A549 (cell line): ENCODE data around the gene TDRKH.

Experiments
- ATOH8 ChIP-seq: fragments of 250-450 bp; sonication (Bioruptor Pico); IDR thresholded peaks from 2 replicates; pipeline ENCODE4 v1.5.0; 2020; ENCODE audit warnings: low read depth, mild to moderate bottlenecking, moderate library complexity
- CEBPB ChIP-seq, 2 experiments: fragments of >200 bp in 1 of 2; sonication (Bioruptor Twin) in 1 of 2; formaldehyde crosslinking in 1 of 2; IDR thresholded peaks; 2 replicates each; pipeline ENCODE4 v1.6.1; 2012 to 2016
- CTCF ChIP-seq: fragments of >200 bp; sonication (Bioruptor Twin); formaldehyde crosslinking; IDR thresholded peaks from 3 replicates; pipeline ENCODE4 v1.5.1; 2016
- EHMT2 ChIP-seq: fragments of 200-600 bp; sonication (generic); IDR thresholded peaks from 2 replicates; pipeline ENCODE4 v1.6.1; 2016; ENCODE audit warnings: antibody characterized with exemption, low read depth, mild to moderate bottlenecking, moderate library complexity
- EP300 ChIP-seq, 2 experiments: fragments of >200 bp; sonication (Bioruptor Twin); formaldehyde crosslinking; IDR thresholded peaks; 2 replicates in 1 of 2; 3 replicates in 1 of 2; pipeline ENCODE4 v1.6.1; 2016 to 2017
- GATA3 ChIP-seq: IDR thresholded peaks from 2 replicates; pipeline ENCODE4 v1.6.1; 2012; ENCODE audit warnings: borderline replicate concordance
- MAX ChIP-seq: IDR thresholded peaks from 2 replicates; pipeline ENCODE4 v1.6.1; 2012
- POLR2A ChIP-seq: IDR thresholded peaks from 2 replicates; pipeline ENCODE4 v1.6.1; 2012; ENCODE audit warnings: mild to moderate bottlenecking, low read length
- RAD21 ChIP-seq, 2 experiments: fragments of >200 bp in 1 of 2; sonication (Bioruptor Twin) in 1 of 2; formaldehyde crosslinking in 1 of 2; IDR thresholded peaks in 1 of 2; conservative IDR thresholded peaks in 1 of 2; 2 replicates in 1 of 2; 3 replicates in 1 of 2; pipeline ENCODE4 v1.6.1; 2012 to 2018; ENCODE audit warnings: inconsistent platforms in 1 of 2
- SREBF2 ChIP-seq: fragments of 450-650 bp; IDR thresholded peaks from 2 replicates; pipeline ENCODE4 v1.6.1; 2014; ENCODE audit warnings: mild to moderate bottlenecking, moderate library complexity
- USF2 ChIP-seq: fragments of 450-650 bp; IDR thresholded peaks from 2 replicates; pipeline ENCODE4 v1.6.1; 2014; ENCODE audit warnings: antibody characterized with exemption

GRCh38 chr1:151809290-151809984 is 19.1 kb upstream of the TDRKH start:
- no peak for TF ChIP-seq MAX
- TF ChIP-seq ATOH8 (CRISPR knock-in tag), result no peak
- no peak for TF ChIP-seq USF2
- TF ChIP-seq CEBPB (IDR thresholded peaks at IDR 0.05), result no peak
- TF ChIP-seq CTCF, result no peak
- TF ChIP-seq EHMT2, result no peak
- no peak for TF ChIP-seq POLR2A
- TF ChIP-seq SREBF2, result no peak
- no peak for TF ChIP-seq EP300 (IDR thresholded peaks at IDR 0.05)
- TF ChIP-seq RAD21 (conservative IDR thresholded peaks at IDR 0.05 in 1 of 2, IDR thresholded peaks at IDR 0.05 in 1 of 2), result no peak
- no peak for TF ChIP-seq GATA3
